ENCODE results near the gene ARID5B. TPM values are rescaled to one million over a fixed set of nuclear protein-coding genes. Genes with fewer than 3 reads are reported as not detected.

Gene ARID5B
- total and polyA plus RNA-seq, 5 donors: 13.7 to 31.8 (median 19.3) TPM

DNA sequence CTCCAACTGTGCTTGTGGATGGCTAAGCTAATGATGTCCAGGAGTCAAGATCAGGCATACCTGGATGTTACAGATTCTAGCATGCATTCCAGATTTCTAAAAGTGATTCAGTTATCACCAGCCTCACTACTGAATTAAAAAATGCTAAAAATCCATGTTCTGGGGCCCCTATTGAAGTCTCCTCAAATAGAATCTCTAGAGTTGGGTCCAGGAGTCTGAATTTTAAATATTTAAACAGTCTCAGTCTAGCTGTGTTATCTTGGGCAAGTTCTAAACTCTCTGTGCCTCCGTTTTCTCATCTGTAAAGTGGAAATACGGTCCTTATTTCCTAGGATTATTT lies 5.0 kb downstream of the ARID5B start:
- Histone ChIP-seq H3K4me3 (ENCODE audit: low read length) (no peak overlapping the region), H3K27ac (ENCODE audit: low read length) (no peak overlapping the region), H3K27me3 (ENCODE audit: control insufficient read depth, insufficient read depth) (no peaks in the 10 kb centered on the region), H3K9me3 (ENCODE audit: control insufficient read depth, low read length) (no peaks in the 10 kb centered on the region), H3K4me1 (ENCODE audit: control insufficient read depth, insufficient read depth, low read length) (no peaks in the 10 kb centered on the region)
- no peak for DNase-seq
- 97% methylated on average over 2 of the region's 2 CpGs for WGBS
- intact Hi-C loops (cut with DNase I): loop anchor here in 3 of 4 donors (10.0 kb wide), 3 partner anchors 88 to 338 kb away; no protein-coding TSS in a partner anchor
- ATAC-seq: no peak

DNA sequence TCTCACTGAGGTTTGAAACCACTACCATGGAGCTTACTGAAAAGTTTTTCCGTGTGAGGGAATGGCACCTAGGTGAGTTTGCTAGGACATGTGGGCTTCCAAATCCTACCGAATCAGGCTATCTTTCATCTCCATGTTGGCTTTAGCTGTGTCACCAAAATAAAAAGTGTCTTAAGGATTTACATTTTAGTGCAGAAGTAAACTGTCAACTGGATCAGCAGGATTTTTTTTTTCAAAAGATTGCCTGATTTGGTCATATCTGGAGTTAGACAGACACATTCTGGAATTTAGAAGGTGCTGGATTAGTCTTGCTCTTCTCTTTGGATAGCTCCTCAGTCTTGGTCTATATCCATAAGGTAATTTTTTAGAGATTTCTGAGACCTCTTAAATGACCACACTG lies 5.5 kb downstream of the ARID5B start:
- DNase-seq (no peak), ATAC-seq (no peak)
- Histone ChIP-seq H3K4me1 (ENCODE audit: control insufficient read depth, insufficient read depth, low read length) (no peaks in the 10 kb centered on the region), H3K4me3 (ENCODE audit: low read length) (no peak overlapping the region), H3K27me3 (ENCODE audit: control insufficient read depth, insufficient read depth) (no peaks in the 10 kb centered on the region), H3K9me3 (ENCODE audit: control insufficient read depth, low read length) (no peaks in the 10 kb centered on the region), H3K27ac (ENCODE audit: low read length) (no peak overlapping the region)
- intact Hi-C loops (cut with DNase I): loop anchor here in 3 of 4 donors (10.0 kb wide), 3 partner anchors 88 to 338 kb away; no protein-coding TSS in a partner anchor
- 90% methylated on average over 2 of the region's 2 CpGs for WGBS

- WGBS: 87% methylated on average over 3 of the region's 3 CpGs
- DNase-seq (no peak), ATAC-seq (no peak)
- Histone ChIP-seq H3K27ac (ENCODE audit: low read length) (no peak overlapping the region), H3K9me3 (ENCODE audit: control insufficient read depth, low read length) (no peaks in the 10 kb centered on the region), H3K4me3 (ENCODE audit: low read length) (no peak overlapping the region), H3K4me1 (ENCODE audit: control insufficient read depth, insufficient read depth, low read length) (no peaks in the 10 kb centered on the region), H3K27me3 (ENCODE audit: control insufficient read depth, insufficient read depth) (no peaks in the 10 kb centered on the region)
- intact Hi-C loops (cut with DNase I): loop anchor here in 3 of 4 donors (10.0 kb wide), 3 partner anchors 87 to 337 kb away; no protein-coding TSS in a partner anchor
These were observed 6.1 kb downstream of the ARID5B start for GRCh38 chr10:61907587-61907986.

GRCh38 chr10:61910226-61910805 lies 8.8 kb downstream of the ARID5B start:
- H3K9me3 ChIP-seq (ENCODE audit: control insufficient read depth, low read length): no peaks in the 10 kb centered on the region
- DNase-seq (no peak), ATAC-seq (no peak)
- intact Hi-C loops (cut with DNase I): no loop called here
- no peaks in the 10 kb centered on the region for H3K27me3 ChIP-seq (ENCODE audit: control insufficient read depth, insufficient read depth)
- no peak overlapping the region for H3K4me3 ChIP-seq (ENCODE audit: low read length)
- no peaks in the 10 kb centered on the region for H3K4me1 ChIP-seq (ENCODE audit: control insufficient read depth, insufficient read depth, low read length)
- 94% methylated on average over 6 of the region's 6 CpGs for WGBS
- no peak overlapping the region for H3K27ac ChIP-seq (ENCODE audit: low read length)

DNA sequence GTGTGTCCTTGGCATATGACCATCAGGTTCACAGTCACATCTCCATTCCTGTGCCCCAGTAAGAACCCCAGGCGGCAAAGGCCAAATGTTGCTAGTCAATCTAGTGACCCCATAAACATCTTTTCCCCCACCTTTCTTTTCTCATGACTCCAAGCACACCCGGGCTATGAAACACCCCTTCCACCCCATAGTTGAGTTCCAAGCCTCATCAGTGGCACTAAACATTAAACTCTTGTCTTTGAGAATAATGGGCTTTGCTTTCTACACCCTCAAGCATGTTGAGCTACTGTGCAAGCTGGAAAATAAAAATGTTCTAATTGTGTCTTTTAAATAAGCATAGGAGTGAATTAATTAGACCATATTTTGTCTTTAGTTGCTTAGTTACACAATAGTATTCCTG lies 9.4 kb downstream of the ARID5B start:
- Histone ChIP-seq H3K27me3 (ENCODE audit: control insufficient read depth, insufficient read depth) (no peaks in the 10 kb centered on the region), H3K4me1 (ENCODE audit: control insufficient read depth, insufficient read depth, low read length) (no peaks in the 10 kb centered on the region), H3K27ac (ENCODE audit: low read length) (no peak overlapping the region), H3K4me3 (ENCODE audit: low read length) (no peak overlapping the region), H3K9me3 (ENCODE audit: control insufficient read depth, low read length) (no peaks in the 10 kb centered on the region)
- WGBS: 92% methylated on average over 2 of the region's 2 CpGs
- intact Hi-C loops (cut with DNase I): no loop called here
- no peak for DNase-seq
- no peak for ATAC-seq

- H3K27ac ChIP-seq (ENCODE audit: low read length): no peak overlapping the region
These were observed 9.9 kb downstream of the ARID5B start for GRCh38 chr10:61911425-61911824.

DNA sequence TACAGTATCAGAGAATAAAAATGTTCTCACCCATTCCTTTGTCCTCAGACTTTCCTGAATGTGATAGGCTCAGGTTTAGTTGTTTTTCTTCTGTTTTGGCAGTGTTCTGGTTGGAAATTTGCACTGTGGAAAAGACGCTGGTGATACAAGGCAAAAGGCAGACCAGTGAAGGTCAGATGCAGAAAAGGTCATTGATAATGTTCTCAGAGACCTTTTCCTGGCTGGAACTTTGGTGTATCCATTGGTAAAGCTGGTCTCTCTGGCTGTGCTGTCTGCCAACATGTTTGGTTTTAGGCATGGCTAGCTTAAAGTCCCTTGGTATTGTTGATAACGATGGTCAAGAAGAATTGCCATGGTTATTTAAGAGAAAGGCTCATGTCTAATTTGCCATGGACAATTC lies 11.5 kb downstream of the ARID5B start:
- H3K9me3 ChIP-seq (ENCODE audit: control insufficient read depth, low read length): no peaks in the 10 kb centered on the region
- no peak for DNase-seq
- no peaks in the 10 kb centered on the region for H3K27me3 ChIP-seq (ENCODE audit: control insufficient read depth, insufficient read depth)
- no peak overlapping the region for H3K4me3 ChIP-seq (ENCODE audit: low read length)
- H3K4me1 ChIP-seq (ENCODE audit: control insufficient read depth, insufficient read depth, low read length): no peaks in the 10 kb centered on the region
- intact Hi-C loops (cut with DNase I): no loop called here
- 79% methylated on average over 2 of the region's 2 CpGs for WGBS
- no peak overlapping the region for H3K27ac ChIP-seq (ENCODE audit: low read length)
- ATAC-seq: no peak

More at GRCh38 chr10:61911425-61911824, 9.9 kb downstream of the ARID5B start:
- Histone ChIP-seq H3K4me1 (ENCODE audit: control insufficient read depth, insufficient read depth, low read length) (no peaks in the 10 kb centered on the region), H3K27me3 (ENCODE audit: control insufficient read depth, insufficient read depth) (no peaks in the 10 kb centered on the region), H3K9me3 (ENCODE audit: control insufficient read depth, low read length) (no peaks in the 10 kb centered on the region), H3K4me3 (ENCODE audit: low read length) (no peak overlapping the region)
- DNase-seq: no peak
- no peak for ATAC-seq
- WGBS: 68% methylated on average over 5 of the region's 5 CpGs
- intact Hi-C loops (cut with DNase I): no loop called here

GRCh38 chr10:61918140-61918539 lies 16.6 kb downstream of the ARID5B start:
- Histone ChIP-seq H3K4me1 (ENCODE audit: control insufficient read depth, insufficient read depth, low read length) (no peaks in the 10 kb centered on the region), H3K9me3 (ENCODE audit: control insufficient read depth, low read length) (no peaks in the 10 kb centered on the region), H3K27me3 (ENCODE audit: control insufficient read depth, insufficient read depth) (no peaks in the 10 kb centered on the region), H3K4me3 (ENCODE audit: low read length) (no peak overlapping the region), H3K27ac (ENCODE audit: low read length) (no peak overlapping the region)
- intact Hi-C loops (cut with DNase I): no loop called here
- DNase-seq: no peak
- ATAC-seq: no peak
- 95% methylated on average over 1 of the region's 1 CpG for WGBS

GRCh38 chr10:61918989-61919388 lies 17.5 kb downstream of the ARID5B start:
- no peaks in the 10 kb centered on the region for H3K9me3 ChIP-seq (ENCODE audit: control insufficient read depth, low read length)
- ATAC-seq (no peak), DNase-seq (no peak)
- H3K4me1 ChIP-seq (ENCODE audit: control insufficient read depth, insufficient read depth, low read length): no peaks in the 10 kb centered on the region
- intact Hi-C loops (cut with DNase I): no loop called here
- 96% methylated on average over 4 of the region's 4 CpGs for WGBS
- H3K27me3 ChIP-seq (ENCODE audit: control insufficient read depth, insufficient read depth): no peaks in the 10 kb centered on the region
- no peak overlapping the region for H3K27ac ChIP-seq (ENCODE audit: low read length)
- H3K4me3 ChIP-seq (ENCODE audit: low read length): no peak overlapping the region

- no peaks in the 10 kb centered on the region for H3K9me3 ChIP-seq (ENCODE audit: control insufficient read depth, low read length)
- no peak overlapping the region for H3K27ac ChIP-seq (ENCODE audit: low read length)
- no peak overlapping the region for H3K4me3 ChIP-seq (ENCODE audit: low read length)
- DNase-seq: no peak
- no peak for ATAC-seq
- no peaks in the 10 kb centered on the region for H3K4me1 ChIP-seq (ENCODE audit: control insufficient read depth, insufficient read depth, low read length)
- 80% methylated on average over 2 of the region's 2 CpGs for WGBS
- intact Hi-C loops (cut with DNase I): no loop called here
- no peaks in the 10 kb centered on the region for H3K27me3 ChIP-seq (ENCODE audit: control insufficient read depth, insufficient read depth)
These were observed 18.2 kb downstream of the ARID5B start for GRCh38 chr10:61919646-61920215.

DNA sequence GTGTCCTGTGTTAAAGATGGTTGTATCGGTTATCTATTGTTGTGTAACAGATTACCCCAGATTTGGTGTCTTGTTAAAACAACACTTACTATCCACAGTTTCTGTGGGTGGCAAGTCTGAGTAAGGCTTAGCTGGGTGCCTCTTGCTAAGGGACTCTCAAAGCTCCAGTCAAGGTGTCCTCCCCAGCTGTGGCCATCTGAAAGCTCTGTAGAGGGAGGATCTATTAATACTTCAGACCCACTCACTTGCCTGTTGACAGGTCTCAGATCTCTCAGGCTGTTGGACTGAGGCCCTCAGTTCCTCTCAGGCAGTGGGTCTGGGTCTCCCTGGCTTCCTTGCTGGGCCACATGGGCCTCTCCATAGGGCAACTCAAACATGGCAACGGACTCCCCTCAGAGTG lies 19.6 kb downstream of the ARID5B start:
- WGBS: 96% methylated on average over 2 of the region's 2 CpGs
- no peak overlapping the region for H3K27ac ChIP-seq (ENCODE audit: low read length)
- no peak overlapping the region for H3K4me3 ChIP-seq (ENCODE audit: low read length)
- intact Hi-C loops (cut with DNase I): no loop called here
- no peaks in the 10 kb centered on the region for H3K4me1 ChIP-seq (ENCODE audit: control insufficient read depth, insufficient read depth, low read length)
- H3K27me3 ChIP-seq (ENCODE audit: control insufficient read depth, insufficient read depth): no peaks in the 10 kb centered on the region
- no peaks in the 10 kb centered on the region for H3K9me3 ChIP-seq (ENCODE audit: control insufficient read depth, low read length)
- ATAC-seq (no peak), DNase-seq (no peak)

Measured in right cardiac atrium (tissue), 5 donors.